AG08396 (cell line): ENCODE data around the gene PRMT1.

Experiments
- DNase-seq: peaks from one replicate; pipeline ENCODE4 v3.0.0; 2012; ENCODE audit warnings: low spot score, mixed read lengths

The PRMT1 gene

GRCh38 chr19:49727217-49728030 lies 50.4 kb downstream of the PRMT1 start:
- DNase-seq = peak; percentile 39

- DNase-seq = no peak
Observed at GRCh38 chr19:49730166-49730565, 53.1 kb downstream of the PRMT1 start.
